H1 (cell line): Measurements from ENCODE around the gene GEN1. TPM values are rescaled to one million over a fixed set of nuclear protein-coding genes. Genes with fewer than 3 reads are reported as not detected.
A peak's percentile ranks its signal among the peaks of the same experiment; 100 is the strongest.

ENCODE experiments used
- ASH2L ChIP-seq: fragments of 200-600, 300-600 bp; sonication (generic); IDR thresholded peaks from one replicate; pipeline ENCODE4 v1.7.1; 2017; ENCODE audit warnings: low read length
- BCL11A ChIP-seq, 2 experiments: IDR thresholded peaks; one replicate each; pipeline ENCODE4 v1.6.1; 2011; ENCODE audit warnings: low read depth in 2 of 2, low read length in 2 of 2, mild to moderate bottlenecking in 2 of 2
- CBX8 ChIP-seq: fragments of 300-800, 300-1000 bp; sonication (generic); IDR thresholded peaks from 2 replicates; pipeline ENCODE4 v1.7.1; 2016; ENCODE audit warnings: low read depth, low read length, borderline replicate concordance
- EGR1 ChIP-seq: IDR thresholded peaks from 2 replicates; pipeline ENCODE4 v1.6.1; 2011; ENCODE audit warnings: low read depth, low read length, borderline replicate concordance
- EZH2 ChIP-seq: fragments of 200-600 bp; sonication (generic); IDR thresholded peaks from 2 replicates; pipeline ENCODE4 v1.7.1; 2012; ENCODE audit warnings: low read depth, mild to moderate bottlenecking, moderate library complexity, low read length, inconsistent platforms; ENCODE audit not compliant: severe bottlenecking
- GTF2F1 ChIP-seq: IDR thresholded peaks from 2 replicates; pipeline ENCODE4 v1.6.1; 2012; ENCODE audit warnings: low read depth, low read length, improper control_type of control experiment, borderline replicate concordance
- HDAC2 ChIP-seq, 2 experiments: fragments of 300-600 bp in 1 of 2; sonication (generic) in 1 of 2; IDR thresholded peaks; 2 replicates each; pipeline ENCODE4 v1.6.1; 2011 to 2012; ENCODE audit warnings: low read depth in 2 of 2, low read length in 2 of 2, mild to moderate bottlenecking in 2 of 2, moderate library complexity in 2 of 2, borderline replicate concordance in 1 of 2, inconsistent platforms in 1 of 2
- JUN ChIP-seq: IDR thresholded peaks from 2 replicates; pipeline ENCODE4 v1.6.1; 2011; ENCODE audit warnings: low read depth, mild to moderate bottlenecking, improper control_type of control experiment, low read length
- NRF1 ChIP-seq: IDR thresholded peaks from 2 replicates; pipeline ENCODE4 v1.6.1; 2011; ENCODE audit warnings: mild to moderate bottlenecking, low read depth, low read length, improper control_type of control experiment
- POLR2A ChIP-seq, 2 experiments: IDR thresholded peaks; 1 replicate in 1 of 2; 2 replicates in 1 of 2; pipeline ENCODE4 v1.6.1; 2011; ENCODE audit warnings: low read depth in 2 of 2, low read length in 2 of 2, mild to moderate bottlenecking in 2 of 2; ENCODE audit errors: control extremely low read depth in 1 of 2
- POLR2AphosphoS5 ChIP-seq: IDR thresholded peaks from 2 replicates; pipeline ENCODE4 v1.6.1; 2011; ENCODE audit warnings: low read depth, low read length
- RBBP5 ChIP-seq: IDR thresholded peaks from 2 replicates; pipeline ENCODE4 v1.7.1; 2012; ENCODE audit warnings: low read depth, mild to moderate bottlenecking, inconsistent platforms, low read length, moderate library complexity, borderline replicate concordance
- SAP30 ChIP-seq: fragments of 300-600 bp; sonication (generic); IDR thresholded peaks from 2 replicates; pipeline ENCODE4 v1.7.1; 2012; ENCODE audit warnings: low read length, moderate library complexity, mild to moderate bottlenecking, inconsistent platforms; ENCODE audit not compliant: insufficient read depth, insufficient replicate concordance
- SIN3A ChIP-seq, 2 experiments: IDR thresholded peaks in 1 of 2; conservative IDR thresholded peaks in 1 of 2; 2 replicates each; pipeline ENCODE4 v1.6.1; 2011 to 2012; ENCODE audit warnings: low read length in 2 of 2, improper control_type of control experiment in 1 of 2, low read depth in 1 of 2, mild to moderate bottlenecking in 1 of 2
- SIRT6 ChIP-seq: IDR thresholded peaks from one replicate; pipeline ENCODE4 v1.7.1; 2012; ENCODE audit warnings: low read length, inconsistent platforms
- YY1 ChIP-seq: IDR thresholded peaks from 2 replicates; pipeline ENCODE4 v1.6.1; 2011; ENCODE audit warnings: low read depth, mild to moderate bottlenecking, low read length
- polyA plus RNA-seq, 7 experiments: library from polyadenylated mRNA; depleted of rRNA in 3 of 7; stranded (reverse) in 5 of 7; unstranded in 2 of 7; fragments of >200 nt in 5 of 7; fragments of 200-250 nt in 2 of 7; gene quantifications; 1 replicate in 5 of 7; 2 replicates in 1 of 7; 4 replicates in 1 of 7; pipeline versions ENCODE4 v1.2.1 to v1.2.3, GENCODE V29; 2011 to 2013; ENCODE audit warnings: missing spikeins in 2 of 7, mixed read lengths in 2 of 7
- total RNA-seq: library from RNA; stranded (reverse); fragmentation: NEBNext Ultra II Directional; extraction: Animal tissue kit (Norgen Biotek cat#: 25700); gene quantifications from 2 replicates; pipeline ENCODE4 v1.2.1, GENCODE V29; 2021

Gene GEN1
- total and polyA plus RNA-seq, 2 of the 8 experiments (the other 6 are each of a cell fraction or from before 2014, with no cell fraction given) = 6.9 to 19.2 TPM

DNA sequence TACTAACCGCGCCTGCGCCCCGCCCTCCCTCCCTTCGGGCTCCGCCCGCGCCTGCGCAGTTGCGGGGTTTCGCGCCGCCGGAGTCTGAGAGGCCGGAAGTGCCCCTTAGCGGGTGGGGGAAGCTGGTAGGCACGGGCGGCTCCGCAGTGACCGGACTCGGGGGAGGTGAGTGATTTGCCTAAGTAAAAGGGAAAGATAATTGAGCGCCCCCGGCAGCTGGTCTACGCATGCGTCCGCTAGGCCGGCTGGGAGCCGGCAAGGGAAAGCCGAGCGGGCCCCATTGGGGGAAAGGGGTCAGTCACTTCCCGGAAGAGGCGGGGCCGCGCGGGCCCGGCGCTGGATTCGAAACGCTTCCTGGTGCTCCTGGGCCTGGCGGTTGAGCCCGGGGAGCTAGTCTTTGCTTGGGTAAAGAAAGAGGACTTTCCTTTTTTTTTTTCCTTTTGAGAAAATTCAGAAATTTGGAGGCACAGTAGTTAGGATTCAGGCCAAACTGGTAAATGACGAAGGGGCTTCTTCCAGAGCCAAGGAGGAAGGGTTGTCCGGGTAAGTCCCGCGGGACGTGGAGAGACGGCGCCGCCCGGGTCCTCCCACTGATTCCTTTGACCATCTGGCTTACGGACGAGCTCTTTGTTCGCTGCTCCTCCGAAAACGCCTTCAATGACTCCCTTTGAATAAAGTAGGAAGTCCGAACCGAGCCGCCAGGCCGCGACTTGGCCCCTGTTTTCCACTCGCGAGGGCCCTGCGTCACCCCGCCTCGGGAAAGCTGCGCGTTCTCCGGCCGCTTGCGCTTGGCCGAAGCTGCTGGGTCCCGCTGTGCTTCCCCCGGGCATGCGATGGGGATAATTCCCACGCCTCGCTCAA is at the start of gene GEN1, which contains the start of gene SMC6 (continued):
- peak; percentile 92 for TF ChIP-seq EGR1
- peak; percentile 51 for TF ChIP-seq SIRT6
- TF ChIP-seq EZH2 = no peak
- TF ChIP-seq GTF2F1 = peak; percentile 65
- TF ChIP-seq SIN3A (conservative IDR thresholded peaks at IDR 0.05 in 1 of 2, IDR thresholded peaks at IDR 0.05 in 1 of 2; ENCODE audit: low read depth in 1 of 2, low read length in 2 of 2) = peak; percentile 64 to 65; a peak in 2 of 4 replicates
- peak; percentile 61 for TF ChIP-seq NRF1
- TF ChIP-seq POLR2AphosphoS5 = peak; percentile 28
- TF ChIP-seq CBX8 = no peak
- TF ChIP-seq POLR2A (IDR thresholded peaks at IDR 0.05; ENCODE audit: control extremely low read depth in 1 of 2, low read depth in 2 of 2, low read length in 2 of 2) = peak; percentile 42 to 69; a peak in 2 of 3 replicates
- peak; percentile 56; the same call in 1 of the 2 replicates for TF ChIP-seq RBBP5
- TF ChIP-seq BCL11A (IDR thresholded peaks at IDR 0.05; ENCODE audit: low read depth in 2 of 2, low read length in 2 of 2) = no peak
- 0 out of 2 replicates have a peak, but pooled peaks have one; percentile 9 for TF ChIP-seq YY1
- no peak for TF ChIP-seq SAP30
- peak; percentile 82 for TF ChIP-seq ASH2L
- 0 out of 4 replicates have a peak, but pooled peaks of 1 of the 2 experiments have one; percentile 36 for TF ChIP-seq HDAC2 (IDR thresholded peaks at IDR 0.05; ENCODE audit: borderline replicate concordance in 1 of 2, low read depth in 2 of 2, low read length in 2 of 2)
- TF ChIP-seq JUN = no peak
- TF ChIP-seq, all 59 proteins: peak for 14
